ENCODE measurements around the gene CWC15. TPM values are rescaled to one million over a fixed set of nuclear protein-coding genes. Genes with fewer than 3 reads are reported as not detected.

Gene CWC15
- total and polyA plus RNA-seq, 8 donors: 21.2 to 53.5 (median 28.2) TPM

- DNase-seq (no peak), ATAC-seq (no peak), FAIRE-seq (no peak)
- Histone ChIP-seq H3K27me3 (no peaks in the 10 kb centered on the region), H3K9me3 (no peaks in the 10 kb centered on the region), H3K4me1 (peaks cover 7 to 12% (median 10%) of the 10 kb centered on the region in 3 donors), H3K4me3 (peak overlapping the region; percentile 51 to 94 (median 84)), H3K27ac (no peak overlapping the region), H3K36me3 (peaks cover 0 to 32% (median 26%) of the 10 kb centered on the region in 3 donors)
- TF ChIP-seq CTCF (IDR thresholded peaks at IDR 0.05): no peak
- intact Hi-C loops (cut with DNase I): no loop called here
- WGBS, 2 donors: 1 to 4% methylated on average over 5 of the region's 5 CpGs
Observed at GRCh38 chr11:94972700-94973098, 657 bp downstream of the CWC15 start.

- Histone ChIP-seq H3K4me1 (peaks cover 7 to 12% (median 10%) of the 10 kb centered on the region in 3 donors), H3K4me3 (no peak overlapping the region), H3K27ac (no peak overlapping the region), H3K9me3 (no peaks in the 10 kb centered on the region), H3K27me3 (no peaks in the 10 kb centered on the region), H3K36me3 (peaks cover 0 to 64% (median 46%) of the 10 kb centered on the region in 3 donors)
- peak in 3 of 4 donors; percentile 23 to 34 (median 30) for TF ChIP-seq CTCF (IDR thresholded peaks at IDR 0.05)
- FAIRE-seq: no peak
- no peak for DNase-seq
- ATAC-seq: no peak
- intact Hi-C loops (cut with DNase I): no loop called here
- WGBS, 2 donors: 86 to 89% methylated on average over 1 of the region's 1 CpG
Observed at GRCh38 chr11:94968334-94968958, 4.9 kb downstream of the CWC15 start.

- H3K27ac ChIP-seq: no peak overlapping the region
- H3K9me3 ChIP-seq: no peaks in the 10 kb centered on the region
- H3K36me3 ChIP-seq: peaks cover 0 to 78% (median 54%) of the 10 kb centered on the region in 3 donors
- 77 to 81% methylated on average over 4 of the region's 4 CpGs for WGBS, 2 donors
- DNase-seq (no peak), FAIRE-seq (no peak), ATAC-seq (no peak)
- TF ChIP-seq CTCF (IDR thresholded peaks at IDR 0.05): no peak
- no peak overlapping the region for H3K4me3 ChIP-seq
- H3K4me1 ChIP-seq: no peaks in the 10 kb centered on the region
- intact Hi-C loops (cut with DNase I): no loop called here
- H3K27me3 ChIP-seq: no peaks in the 10 kb centered on the region
Observed at GRCh38 chr11:94964934-94965333, 8.4 kb downstream of the CWC15 start.

- DNase-seq: no peak
- H3K9me3 ChIP-seq: no peaks in the 10 kb centered on the region
- H3K4me1 ChIP-seq: no peaks in the 10 kb centered on the region
- FAIRE-seq: no peak
- intact Hi-C loops (cut with DNase I): no loop called here
- H3K36me3 ChIP-seq: peaks cover 0 to 51% (median 37%) of the 10 kb centered on the region in 3 donors
- no peak overlapping the region for H3K4me3 ChIP-seq
- no peak for TF ChIP-seq CTCF (IDR thresholded peaks at IDR 0.05)
- WGBS, 2 donors: 93 to 97% methylated on average over 1 of the region's 1 CpG
- no peak for ATAC-seq
- no peaks in the 10 kb centered on the region for H3K27me3 ChIP-seq
- H3K27ac ChIP-seq: no peak overlapping the region
Observed at GRCh38 chr11:94961255-94961654, 12.1 kb downstream of the CWC15 start.

GRCh38 chr11:94960488-94960887 lies 12.9 kb downstream of the CWC15 start:
- no peaks in the 10 kb centered on the region for H3K9me3 ChIP-seq
- H3K4me1 ChIP-seq: no peaks in the 10 kb centered on the region
- H3K36me3 ChIP-seq: peaks cover 0 to 46% (median 33%) of the 10 kb centered on the region in 3 donors
- no peaks in the 10 kb centered on the region for H3K27me3 ChIP-seq
- no peak overlapping the region for H3K4me3 ChIP-seq
- no peak for DNase-seq
- no peak overlapping the region for H3K27ac ChIP-seq
- ATAC-seq: no peak
- 94 to 95% methylated on average over 2 of the region's 2 CpGs for WGBS, 2 donors
- no peak for TF ChIP-seq CTCF (IDR thresholded peaks at IDR 0.05)
- intact Hi-C loops (cut with DNase I): no loop called here
- no peak for FAIRE-seq

All from pancreas (tissue), 10 donors.